Activated T-cell treated with anti-CD3 and anti-CD28 coated beads, Interleukin-2, amount 50 U/mL, for 4 hours (primary cell): ENCODE results near the gene DGKI. TPM values are rescaled to one million over a fixed set of nuclear protein-coding genes. Genes with fewer than 3 reads are reported as not detected.
A peak's percentile ranks its signal among the peaks of the same experiment; 100 is the strongest.

ENCODE experiments used
- ATAC-seq, 2 donors: fragments of 200-7000 bp; cut with Tn5 transposase; one replicate each; pipeline ENCODE4 v1.10.0; 2021
- DNase-seq: peaks from one replicate; pipeline ENCODE4 v3.0.0-alpha.2; 2020
- H3K27me3 Mint-ChIP-seq: one replicate; pipeline ENCODE4 v1.8.0; 2021; ENCODE audit warnings: low read depth, mixed read lengths
- H3K36me3 Mint-ChIP-seq: one replicate; pipeline ENCODE4 v1.8.0; 2022; ENCODE audit warnings: mixed read lengths; ENCODE audit not compliant: insufficient read depth
- H3K4me1 Mint-ChIP-seq: one replicate; pipeline ENCODE4 v1.8.0; 2021; ENCODE audit warnings: low read depth, mixed read lengths
- H3K4me3 Mint-ChIP-seq: one replicate; pipeline ENCODE4 v1.8.0; 2021; ENCODE audit warnings: mild to moderate bottlenecking, moderate library complexity, mixed read lengths
- H3K9me3 Mint-ChIP-seq: one replicate; pipeline ENCODE4 v1.8.0; 2021; ENCODE audit warnings: mixed read lengths
- total RNA-seq, 3 donors: library from RNA; stranded (reverse); gene quantifications; one replicate each; pipeline ENCODE4 v1.2.1, GENCODE V29; 2021

DGKI gene
- total RNA-seq, 3 donors from 2014 or later = 1.2 to 4.3 (median 1.3) TPM

DNA sequence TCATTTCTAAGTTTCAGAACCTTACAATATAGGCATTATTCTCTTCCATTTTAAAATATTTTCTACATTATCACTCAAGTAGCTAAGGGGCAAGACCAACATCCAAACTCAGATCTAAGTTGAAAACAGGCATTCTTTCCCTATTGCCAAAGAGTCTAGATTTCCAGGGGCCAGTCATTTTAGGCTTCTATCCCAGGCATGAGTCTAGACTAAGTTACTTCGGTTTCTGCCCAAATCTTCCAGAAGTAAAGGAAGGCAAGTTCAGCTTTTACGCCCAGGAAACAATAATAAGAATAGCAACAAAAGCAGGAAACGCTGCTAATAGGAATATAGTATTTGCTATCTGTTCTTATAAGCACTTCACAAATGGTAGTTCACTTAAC is 189.9 kb downstream of the DGKI start:
- H3K4me3 Mint-ChIP-seq = no peak overlapping the region
- DNase-seq = no peak
- no peak for ATAC-seq
- no peaks in the 10 kb centered on the region for H3K4me1 Mint-ChIP-seq
- H3K27me3 Mint-ChIP-seq = peaks cover 11% of the 10 kb centered on the region
- H3K36me3 Mint-ChIP-seq = no peaks in the 10 kb centered on the region
- H3K9me3 Mint-ChIP-seq = no peaks in the 10 kb centered on the region

GRCh38 chr7:137656227-137656849 is 190.4 kb downstream of the DGKI start:
- H3K4me1 Mint-ChIP-seq = no peaks in the 10 kb centered on the region
- H3K9me3 Mint-ChIP-seq = no peaks in the 10 kb centered on the region
- peaks cover 11% of the 10 kb centered on the region for H3K27me3 Mint-ChIP-seq
- H3K36me3 Mint-ChIP-seq = no peaks in the 10 kb centered on the region
- no peak overlapping the region for H3K4me3 Mint-ChIP-seq
- peak; percentile 27 for DNase-seq
- peak in 1 of 2 donors; percentile 46 for ATAC-seq

GRCh38 chr7:137655804-137656203 is 191.0 kb downstream of the DGKI start:
- H3K9me3 Mint-ChIP-seq = no peaks in the 10 kb centered on the region
- no peak for DNase-seq
- no peak overlapping the region for H3K4me3 Mint-ChIP-seq
- H3K27me3 Mint-ChIP-seq = peaks cover 11% of the 10 kb centered on the region
- H3K36me3 Mint-ChIP-seq = no peaks in the 10 kb centered on the region
- no peak for ATAC-seq
- no peaks in the 10 kb centered on the region for H3K4me1 Mint-ChIP-seq

DNA sequence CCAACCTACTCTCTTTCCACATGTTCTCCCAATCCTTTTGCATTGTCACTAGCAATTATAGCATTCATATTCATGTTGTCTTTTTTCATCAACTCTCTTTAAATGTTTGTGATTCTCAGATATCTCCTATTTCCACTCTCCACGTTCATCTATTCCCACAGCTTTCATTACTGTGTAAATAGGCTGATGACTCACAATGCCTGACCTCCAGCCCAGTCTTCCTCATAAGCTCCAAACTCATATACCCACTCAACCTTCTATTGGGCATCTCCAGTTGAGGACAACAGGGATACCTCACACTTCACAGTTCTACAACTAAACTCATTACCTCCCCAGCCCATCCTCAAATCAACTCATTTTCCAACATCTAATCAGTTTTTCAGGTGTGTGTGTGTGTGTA is 194.1 kb downstream of the DGKI start:
- no peaks in the 10 kb centered on the region for H3K4me1 Mint-ChIP-seq
- H3K4me3 Mint-ChIP-seq = no peak overlapping the region
- no peaks in the 10 kb centered on the region for H3K36me3 Mint-ChIP-seq
- no peak for DNase-seq
- H3K27me3 Mint-ChIP-seq = peaks cover 7% of the 10 kb centered on the region
- no peaks in the 10 kb centered on the region for H3K9me3 Mint-ChIP-seq
- ATAC-seq = no peak

GRCh38 chr7:137647905-137648565 is 198.7 kb downstream of the DGKI start:
- DNase-seq = no peak
- no peaks in the 10 kb centered on the region for H3K4me1 Mint-ChIP-seq
- no peaks in the 10 kb centered on the region for H3K36me3 Mint-ChIP-seq
- H3K27me3 Mint-ChIP-seq = peaks cover 8% of the 10 kb centered on the region
- no peak overlapping the region for H3K4me3 Mint-ChIP-seq
- H3K9me3 Mint-ChIP-seq = no peaks in the 10 kb centered on the region
- no peak for ATAC-seq

DNA sequence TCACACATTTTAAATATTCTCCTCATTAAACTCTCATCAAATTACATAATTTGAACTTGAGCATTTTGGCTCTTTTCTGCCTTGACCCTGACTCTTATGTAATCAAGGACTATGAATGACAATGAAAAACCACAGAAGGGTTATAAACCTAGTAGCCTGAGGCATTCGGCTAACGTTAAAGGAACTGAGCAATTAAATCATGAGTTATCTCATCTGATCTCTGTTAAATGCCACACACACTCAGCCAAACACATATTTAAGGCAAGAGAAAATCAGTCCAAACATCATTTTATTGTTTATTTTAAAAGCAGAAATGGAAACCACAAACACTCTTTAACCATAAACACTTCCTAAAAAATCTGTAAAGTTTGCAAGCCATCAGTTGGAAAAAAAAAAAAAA is 204.3 kb downstream of the DGKI start:
- H3K27me3 Mint-ChIP-seq = peaks cover 14% of the 10 kb centered on the region
- no peaks in the 10 kb centered on the region for H3K9me3 Mint-ChIP-seq
- DNase-seq = no peak
- H3K4me3 Mint-ChIP-seq = no peak overlapping the region
- no peak for ATAC-seq
- H3K4me1 Mint-ChIP-seq = no peaks in the 10 kb centered on the region
- no peaks in the 10 kb centered on the region for H3K36me3 Mint-ChIP-seq

DNA sequence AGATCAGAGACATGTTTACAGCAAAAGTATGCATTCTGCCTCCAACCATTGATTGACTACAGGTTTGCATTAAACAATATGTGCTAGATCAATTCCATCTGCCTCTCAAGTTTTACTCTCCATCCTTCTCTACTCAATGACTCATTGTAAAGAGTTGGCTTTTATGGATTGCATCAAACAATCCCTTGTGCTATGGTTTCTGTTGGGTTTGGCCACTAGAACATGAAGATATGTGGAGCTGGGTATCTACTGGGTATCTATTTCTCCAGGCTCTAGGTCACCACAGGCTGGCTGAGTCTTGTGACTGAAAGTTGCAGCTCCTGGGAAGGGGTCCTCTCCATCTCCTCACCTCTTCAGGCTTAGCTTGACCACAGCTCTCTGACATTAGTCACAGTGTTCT is 204.7 kb downstream of the DGKI start:
- ATAC-seq (no peak), DNase-seq (no peak)
- H3K4me1 Mint-ChIP-seq = no peaks in the 10 kb centered on the region
- no peaks in the 10 kb centered on the region for H3K9me3 Mint-ChIP-seq
- no peak overlapping the region for H3K4me3 Mint-ChIP-seq
- H3K36me3 Mint-ChIP-seq = no peaks in the 10 kb centered on the region
- peaks cover 12% of the 10 kb centered on the region for H3K27me3 Mint-ChIP-seq

- Mint-ChIP-seq H3K9me3 (no peaks in the 10 kb centered on the region), H3K27me3 (no peaks in the 10 kb centered on the region), H3K36me3 (no peaks in the 10 kb centered on the region)
Observed at GRCh38 chr7:137636376-137636775, 210.4 kb downstream of the DGKI start.

DNA sequence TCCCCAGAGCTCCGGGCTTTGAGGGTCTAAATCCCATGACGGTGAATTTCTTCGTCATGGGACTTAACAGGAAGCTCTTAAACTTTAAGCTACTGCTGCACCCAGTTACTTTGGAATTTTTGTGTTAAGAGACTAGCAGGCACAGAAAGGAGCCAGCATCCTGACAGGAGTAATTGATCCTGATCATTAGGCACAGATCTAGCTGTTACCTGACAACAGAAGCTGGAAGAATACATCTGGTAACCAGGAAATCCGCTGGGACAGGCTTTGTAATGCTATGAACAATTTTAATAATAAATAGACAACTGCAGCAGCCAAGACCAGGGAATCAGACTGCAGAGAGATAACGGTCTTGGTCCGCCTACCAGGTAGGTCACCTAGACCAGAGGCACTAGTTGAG is 210.9 kb downstream of the DGKI start:
- no peak overlapping the region for H3K4me3 Mint-ChIP-seq
- no peaks in the 10 kb centered on the region for H3K36me3 Mint-ChIP-seq
- no peaks in the 10 kb centered on the region for H3K4me1 Mint-ChIP-seq
- no peak for DNase-seq
- no peaks in the 10 kb centered on the region for H3K9me3 Mint-ChIP-seq
- ATAC-seq = no peak
- no peaks in the 10 kb centered on the region for H3K27me3 Mint-ChIP-seq

More at GRCh38 chr7:137636376-137636775, 210.4 kb downstream of the DGKI start:
- Mint-ChIP-seq H3K4me1 (no peaks in the 10 kb centered on the region), H3K4me3 (no peak overlapping the region)
- ATAC-seq (no peak), DNase-seq (no peak)

- ATAC-seq = no peak
- no peaks in the 10 kb centered on the region for H3K4me1 Mint-ChIP-seq
- DNase-seq = no peak
- H3K9me3 Mint-ChIP-seq = no peaks in the 10 kb centered on the region
- H3K36me3 Mint-ChIP-seq = no peaks in the 10 kb centered on the region
- no peak overlapping the region for H3K4me3 Mint-ChIP-seq
- H3K27me3 Mint-ChIP-seq = no peaks in the 10 kb centered on the region
Observed at GRCh38 chr7:137635132-137635531, 211.6 kb downstream of the DGKI start.

GRCh38 chr7:137634356-137634755 is 212.4 kb downstream of the DGKI start:
- no peaks in the 10 kb centered on the region for H3K9me3 Mint-ChIP-seq
- no peak for DNase-seq
- H3K36me3 Mint-ChIP-seq = no peaks in the 10 kb centered on the region
- no peaks in the 10 kb centered on the region for H3K4me1 Mint-ChIP-seq
- no peaks in the 10 kb centered on the region for H3K27me3 Mint-ChIP-seq
- no peak overlapping the region for H3K4me3 Mint-ChIP-seq
- no peak for ATAC-seq

DNA sequence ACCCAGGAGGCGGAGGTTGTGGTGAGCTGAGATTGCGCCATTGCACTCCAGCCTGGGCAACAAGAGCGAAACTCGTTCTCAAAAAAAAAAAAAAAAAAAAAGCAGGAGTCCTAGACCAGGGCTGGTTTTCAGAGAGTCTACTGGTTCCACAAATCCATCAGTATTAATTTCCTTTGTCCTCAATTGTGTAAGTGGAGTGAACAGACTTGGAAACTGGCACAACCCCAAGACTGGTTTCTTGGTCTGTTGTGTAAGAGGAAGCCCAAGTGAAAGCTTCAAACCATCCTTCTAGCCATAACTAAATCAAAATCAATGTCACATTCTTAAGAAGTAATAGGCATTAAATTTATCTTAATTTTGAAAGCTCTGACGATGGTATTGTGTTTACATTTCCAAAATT is 213.6 kb downstream of the DGKI start:
- no peak for ATAC-seq
- DNase-seq = no peak
- Mint-ChIP-seq H3K9me3 (no peaks in the 10 kb centered on the region), H3K27me3 (no peaks in the 10 kb centered on the region), H3K4me1 (no peaks in the 10 kb centered on the region), H3K36me3 (no peaks in the 10 kb centered on the region), H3K4me3 (no peak overlapping the region)

DNA sequence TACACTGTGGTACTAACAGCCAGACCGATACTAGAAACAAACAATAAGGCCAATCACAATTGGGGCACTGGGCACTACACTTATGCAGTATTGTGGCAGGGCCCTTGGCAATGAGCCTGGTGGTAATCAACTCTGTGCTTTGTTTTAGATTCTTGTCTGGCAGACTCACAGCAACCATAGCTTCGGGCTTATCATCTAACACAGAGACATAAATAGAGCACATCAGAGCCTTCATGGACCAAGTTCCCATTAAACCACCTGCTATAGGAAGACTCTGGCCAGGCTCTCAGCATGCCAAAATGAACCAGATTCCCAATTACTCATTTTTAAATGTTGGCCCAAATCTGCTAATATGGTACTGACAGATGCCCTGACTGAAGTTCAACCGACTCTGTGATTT is 218.6 kb downstream of the DGKI start:
- ATAC-seq (no peak), DNase-seq (no peak)
- Mint-ChIP-seq H3K4me3 (no peak overlapping the region), H3K27me3 (peaks cover 12% of the 10 kb centered on the region), H3K9me3 (no peaks in the 10 kb centered on the region), H3K36me3 (no peaks in the 10 kb centered on the region), H3K4me1 (peaks cover 2% of the 10 kb centered on the region)

GRCh38 chr7:137626469-137627067 is 220.2 kb downstream of the DGKI start:
- Mint-ChIP-seq H3K36me3 (no peaks in the 10 kb centered on the region), H3K9me3 (no peaks in the 10 kb centered on the region), H3K4me1 (peaks cover 2% of the 10 kb centered on the region), H3K27me3 (peaks cover 12% of the 10 kb centered on the region), H3K4me3 (no peak overlapping the region)
- ATAC-seq = no peak
- no peak for DNase-seq

GRCh38 chr7:137625197-137625596 is 221.6 kb downstream of the DGKI start:
- Mint-ChIP-seq H3K9me3 (no peaks in the 10 kb centered on the region), H3K27me3 (peaks cover 12% of the 10 kb centered on the region), H3K36me3 (no peaks in the 10 kb centered on the region), H3K4me1 (peaks cover 2% of the 10 kb centered on the region), H3K4me3 (no peak overlapping the region)
- DNase-seq (no peak), ATAC-seq (no peak)
